Esophagus muscularis mucosa (tissue), 4 donors: ENCODE measurements around the gene KIAA0825. TPM values are rescaled to one million over a fixed set of nuclear protein-coding genes. Genes with fewer than 3 reads are reported as not detected.

ENCODE experiments used
- DNase-seq: peaks from one replicate; pipeline ENCODE4 v3.0.0-alpha.2; 2017; ENCODE audit errors: extremely low spot score
- H3K27ac ChIP-seq, 4 donors: fragments of 200-600 bp; sonication (generic); replicated peaks in 1 of 4; 1 replicate in 3 of 4; 2 replicates in 1 of 4; pipeline ENCODE4 v1.5.1; 2016 to 2019; ENCODE audit warnings: mild to moderate bottlenecking in 1 of 4
- H3K27me3 ChIP-seq, 4 donors: fragments of 200-600 bp; sonication (generic); one replicate each; pipeline versions ENCODE4 v1.5.1 to v1.6.0; 2016 to 2019
- H3K36me3 ChIP-seq, 4 donors: fragments of 200-600 bp; sonication (generic); one replicate each; pipeline ENCODE4 v1.5.1; 2016 to 2019
- H3K4me1 ChIP-seq, 4 donors: fragments of 200-600 bp; sonication (generic); one replicate each; pipeline ENCODE4 v1.5.1; 2016 to 2019
- H3K4me3 ChIP-seq, 4 donors: fragments of 200-600 bp; sonication (generic); 1 replicate in 2 of 4; 2 replicates in 2 of 4; pipeline ENCODE4 v1.5.1; 2016 to 2019; ENCODE audit warnings: mild to moderate bottlenecking in 4 of 4, moderate library complexity in 1 of 4
- H3K9me3 ChIP-seq, 4 donors: fragments of 200-600 bp; sonication (generic); 1 replicate in 3 of 4; 2 replicates in 1 of 4; pipeline ENCODE4 v1.5.1; 2016 to 2019
- CTCF ChIP-seq, 3 experiments: fragments of 200-600 bp in 2 of 3; fragments of 450-650 bp in 1 of 3; sonication (generic) in 2 of 3; IDR thresholded peaks; one replicate each; pipeline ENCODE4 v1.5.1; 2017 to 2019; ENCODE audit warnings: antibody characterized with exemption in 3 of 3, mild to moderate bottlenecking in 2 of 3, moderate library complexity in 1 of 3
- EP300 ChIP-seq: sonication (generic); formaldehyde crosslinking; IDR thresholded peaks from one replicate; pipeline ENCODE4 v1.6.1; 2017; ENCODE audit warnings: antibody characterized with exemption
- POLR2A ChIP-seq: fragments of 450-650 bp; IDR thresholded peaks from one replicate; pipeline ENCODE4 v1.6.1; 2017; ENCODE audit warnings: antibody characterized with exemption, moderate library complexity, mild to moderate bottlenecking, low read depth
- POLR2AphosphoS5 ChIP-seq, 2 donors: sonication (generic); formaldehyde crosslinking; IDR thresholded peaks; one replicate each; pipeline ENCODE4 v1.6.1; 2017; ENCODE audit warnings: antibody characterized with exemption in 2 of 2
- WGBS: methylation state at CpG from one replicate; pipeline ENCODE4 v1.1.5; 2018; 5-methylcytosine and 5-hydroxymethylcytosine counted together
- intact Hi-C: fragments of 100-400 bp; cut with DNase I; formaldehyde crosslinking; loops from one replicate; pipeline ENCODE4 v1.15.1; 2023
- total RNA-seq, 4 donors: library from RNA; depleted of rRNA; stranded (reverse); fragments of >200 nt; gene quantifications; one replicate each; pipeline versions ENCODE4 v1.1.0 to v1.2.1, GENCODE V29; 2016

The KIAA0825 gene
- total RNA-seq, 4 donors from 2014 or later: 2.3 to 4.2 (median 2.9) TPM

DNA sequence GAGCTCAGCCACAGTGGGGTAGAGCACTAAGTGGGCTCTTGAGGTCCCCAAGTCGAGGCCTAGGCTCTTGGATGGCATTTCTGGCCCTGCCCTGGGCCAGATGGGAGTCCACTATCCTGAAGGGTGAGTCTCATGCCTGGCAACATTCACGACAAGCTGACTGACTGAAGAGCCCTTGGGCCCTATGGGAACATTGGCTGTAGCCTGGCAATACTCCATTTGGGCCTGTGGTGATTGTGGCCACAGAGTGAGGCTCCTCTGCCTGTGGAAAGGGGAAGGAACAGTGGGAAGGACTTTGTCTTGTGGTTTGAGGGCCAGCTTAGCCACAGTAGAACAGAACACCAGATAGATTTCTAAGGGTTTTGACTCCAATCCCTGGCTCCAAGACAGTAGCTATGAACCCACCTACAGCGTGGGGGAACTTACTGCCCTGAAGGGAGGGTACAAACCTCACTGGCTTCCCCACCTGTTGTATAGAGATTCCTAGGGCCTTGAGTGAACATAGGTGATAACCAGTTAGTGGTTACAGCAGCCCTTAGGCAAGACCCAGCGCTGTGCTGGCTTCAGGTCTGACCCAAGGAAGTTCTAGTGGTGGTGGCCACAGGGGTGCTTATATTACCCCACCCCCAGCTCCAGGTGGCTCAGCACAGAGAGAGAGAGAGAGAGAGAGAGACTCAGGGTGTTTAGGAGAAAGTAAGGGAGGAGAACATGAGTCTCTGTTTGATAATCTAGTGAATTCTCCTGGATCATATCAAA, 72.4 kb downstream of the KIAA0825 start:
- DNase-seq: no peak
- H3K27me3 ChIP-seq: no peaks in the 10 kb centered on the region
- intact Hi-C loops: no loop called here
- 82% methylated on average over 4 of the region's 4 CpGs for WGBS
- no peak for TF ChIP-seq POLR2A
- TF ChIP-seq POLR2AphosphoS5 (IDR thresholded peaks at IDR 0.05): no peak
- TF ChIP-seq CTCF (IDR thresholded peaks at IDR 0.05): no peak
- TF ChIP-seq EP300: no peak
- no peaks in the 10 kb centered on the region for H3K9me3 ChIP-seq
- H3K36me3 ChIP-seq: no peaks in the 10 kb centered on the region
- H3K4me1 ChIP-seq: peaks cover 0 to 6% (median 0%) of the 10 kb centered on the region in 4 donors
- H3K4me3 ChIP-seq: no peak overlapping the region
- H3K27ac ChIP-seq: no peak overlapping the region

DNA sequence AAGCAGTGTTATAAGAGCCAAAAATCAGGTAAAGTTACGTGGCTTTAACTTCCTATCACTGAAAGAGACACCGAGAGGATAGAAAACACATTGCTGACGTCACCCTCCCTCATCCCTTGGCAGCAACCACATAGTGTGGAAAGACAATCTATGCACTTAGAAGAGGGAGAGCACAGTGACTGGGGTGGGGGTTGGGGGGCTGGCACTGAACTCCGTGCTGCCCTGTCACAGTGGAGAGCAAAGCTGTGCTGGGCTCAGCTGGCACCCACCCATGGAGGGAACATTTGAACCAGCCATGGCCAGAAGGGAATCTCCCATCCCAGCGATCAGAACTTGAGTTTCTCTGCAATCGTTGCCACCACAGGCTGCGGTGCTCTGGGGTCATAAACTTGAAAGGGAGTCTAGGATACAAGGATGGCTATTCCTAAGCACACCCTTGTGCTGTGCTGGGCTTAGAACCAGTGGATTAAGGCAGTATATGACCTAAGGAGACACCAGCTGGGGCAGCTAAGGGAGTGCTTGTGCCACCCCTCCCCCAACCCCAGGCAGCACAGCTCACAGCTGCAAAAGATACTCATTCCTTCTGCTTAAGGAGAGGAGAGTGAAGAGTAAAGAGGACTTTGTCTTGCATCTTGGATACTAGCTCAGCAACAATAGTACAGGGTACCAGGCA, 73.4 kb downstream of the KIAA0825 start:
- H3K36me3 ChIP-seq: no peaks in the 10 kb centered on the region
- no peak for TF ChIP-seq CTCF (IDR thresholded peaks at IDR 0.05)
- no peak for TF ChIP-seq POLR2AphosphoS5 (IDR thresholded peaks at IDR 0.05)
- TF ChIP-seq POLR2A: no peak
- no peak for TF ChIP-seq EP300
- no peak overlapping the region for H3K4me3 ChIP-seq
- no peak overlapping the region for H3K27ac ChIP-seq
- H3K4me1 ChIP-seq: peaks cover 0 to 6% (median 0%) of the 10 kb centered on the region in 4 donors
- WGBS: 89% methylated on average over 7 of the region's 7 CpGs
- no peak for DNase-seq
- intact Hi-C loops: no loop called here
- H3K9me3 ChIP-seq: no peaks in the 10 kb centered on the region
- H3K27me3 ChIP-seq: no peaks in the 10 kb centered on the region

GRCh38 chr5:94544031-94544650, 74.3 kb downstream of the KIAA0825 start:
- 71% methylated on average over 1 of the region's 1 CpG for WGBS
- Histone ChIP-seq H3K27me3 (no peaks in the 10 kb centered on the region), H3K9me3 (no peaks in the 10 kb centered on the region), H3K36me3 (no peaks in the 10 kb centered on the region), H3K27ac (no peak overlapping the region), H3K4me3 (no peak overlapping the region), H3K4me1 (peaks cover 0 to 6% (median 0%) of the 10 kb centered on the region in 4 donors)
- no peak for DNase-seq
- no peak for TF ChIP-seq POLR2A
- TF ChIP-seq CTCF (IDR thresholded peaks at IDR 0.05): no peak
- TF ChIP-seq EP300: no peak
- no peak for TF ChIP-seq POLR2AphosphoS5 (IDR thresholded peaks at IDR 0.05)
- intact Hi-C loops: no loop called here

DNA sequence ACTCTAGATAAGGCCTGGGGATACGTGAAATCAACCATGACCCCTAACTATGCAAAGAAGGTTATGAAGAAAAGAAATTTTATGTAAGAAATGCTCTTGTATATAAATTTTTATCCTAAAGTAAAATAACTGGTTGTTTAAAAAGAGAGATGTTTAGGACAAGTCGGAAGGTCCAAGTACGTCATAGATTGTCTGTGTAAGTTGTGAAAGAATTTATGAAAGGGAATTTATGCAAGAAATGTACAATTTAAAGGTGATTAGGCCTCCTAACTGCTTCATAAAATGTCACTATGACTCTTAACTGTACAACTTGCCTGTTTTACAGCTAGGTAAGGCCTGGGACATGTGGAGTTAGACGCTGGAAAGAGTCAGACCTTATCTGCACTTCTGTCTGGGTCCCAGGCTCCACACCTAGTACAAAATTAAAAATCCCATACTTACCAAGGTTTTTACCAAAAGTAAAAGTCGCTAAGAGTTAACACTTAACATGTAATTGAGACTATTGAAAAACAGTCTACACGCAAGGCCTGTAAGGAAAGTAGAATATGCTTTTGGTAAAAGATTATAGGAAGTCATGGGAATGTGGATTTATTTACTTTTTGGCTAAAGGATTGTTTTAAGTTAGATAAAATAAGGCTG, 77.4 kb downstream of the KIAA0825 start:
- H3K36me3 ChIP-seq: no peaks in the 10 kb centered on the region
- intact Hi-C loops: no loop called here
- DNase-seq: no peak
- H3K9me3 ChIP-seq: no peaks in the 10 kb centered on the region
- peaks cover 0 to 6% (median 0%) of the 10 kb centered on the region in 4 donors for H3K4me1 ChIP-seq
- H3K27me3 ChIP-seq: no peaks in the 10 kb centered on the region
- H3K27ac ChIP-seq: no peak overlapping the region
- TF ChIP-seq POLR2AphosphoS5 (IDR thresholded peaks at IDR 0.05): no peak
- no peak for TF ChIP-seq EP300
- TF ChIP-seq CTCF (IDR thresholded peaks at IDR 0.05): no peak
- no peak for TF ChIP-seq POLR2A
- no peak overlapping the region for H3K4me3 ChIP-seq
- 94% methylated on average over 6 of the region's 6 CpGs for WGBS
